HG02970 (cell line): ENCODE measurements around the gene UBE4A.

ENCODE experiments used
- ATAC-seq: cut with Tn5 transposase; IDR thresholded peaks from one replicate; pipeline ENCODE4 v1.9.1; 2021; ENCODE audit warnings: mild to moderate bottlenecking, moderate library complexity, moderate number of reproducible peaks; ENCODE audit not compliant: unreplicated experiment, low FRiP score

UBE4A gene, protein sequence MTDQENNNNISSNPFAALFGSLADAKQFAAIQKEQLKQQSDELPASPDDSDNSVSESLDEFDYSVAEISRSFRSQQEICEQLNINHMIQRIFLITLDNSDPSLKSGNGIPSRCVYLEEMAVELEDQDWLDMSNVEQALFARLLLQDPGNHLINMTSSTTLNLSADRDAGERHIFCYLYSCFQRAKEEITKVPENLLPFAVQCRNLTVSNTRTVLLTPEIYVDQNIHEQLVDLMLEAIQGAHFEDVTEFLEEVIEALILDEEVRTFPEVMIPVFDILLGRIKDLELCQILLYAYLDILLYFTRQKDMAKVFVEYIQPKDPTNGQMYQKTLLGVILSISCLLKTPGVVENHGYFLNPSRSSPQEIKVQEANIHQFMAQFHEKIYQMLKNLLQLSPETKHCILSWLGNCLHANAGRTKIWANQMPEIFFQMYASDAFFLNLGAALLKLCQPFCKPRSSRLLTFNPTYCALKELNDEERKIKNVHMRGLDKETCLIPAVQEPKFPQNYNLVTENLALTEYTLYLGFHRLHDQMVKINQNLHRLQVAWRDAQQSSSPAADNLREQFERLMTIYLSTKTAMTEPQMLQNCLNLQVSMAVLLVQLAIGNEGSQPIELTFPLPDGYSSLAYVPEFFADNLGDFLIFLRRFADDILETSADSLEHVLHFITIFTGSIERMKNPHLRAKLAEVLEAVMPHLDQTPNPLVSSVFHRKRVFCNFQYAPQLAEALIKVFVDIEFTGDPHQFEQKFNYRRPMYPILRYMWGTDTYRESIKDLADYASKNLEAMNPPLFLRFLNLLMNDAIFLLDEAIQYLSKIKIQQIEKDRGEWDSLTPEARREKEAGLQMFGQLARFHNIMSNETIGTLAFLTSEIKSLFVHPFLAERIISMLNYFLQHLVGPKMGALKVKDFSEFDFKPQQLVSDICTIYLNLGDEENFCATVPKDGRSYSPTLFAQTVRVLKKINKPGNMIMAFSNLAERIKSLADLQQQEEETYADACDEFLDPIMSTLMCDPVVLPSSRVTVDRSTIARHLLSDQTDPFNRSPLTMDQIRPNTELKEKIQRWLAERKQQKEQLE

DNA sequence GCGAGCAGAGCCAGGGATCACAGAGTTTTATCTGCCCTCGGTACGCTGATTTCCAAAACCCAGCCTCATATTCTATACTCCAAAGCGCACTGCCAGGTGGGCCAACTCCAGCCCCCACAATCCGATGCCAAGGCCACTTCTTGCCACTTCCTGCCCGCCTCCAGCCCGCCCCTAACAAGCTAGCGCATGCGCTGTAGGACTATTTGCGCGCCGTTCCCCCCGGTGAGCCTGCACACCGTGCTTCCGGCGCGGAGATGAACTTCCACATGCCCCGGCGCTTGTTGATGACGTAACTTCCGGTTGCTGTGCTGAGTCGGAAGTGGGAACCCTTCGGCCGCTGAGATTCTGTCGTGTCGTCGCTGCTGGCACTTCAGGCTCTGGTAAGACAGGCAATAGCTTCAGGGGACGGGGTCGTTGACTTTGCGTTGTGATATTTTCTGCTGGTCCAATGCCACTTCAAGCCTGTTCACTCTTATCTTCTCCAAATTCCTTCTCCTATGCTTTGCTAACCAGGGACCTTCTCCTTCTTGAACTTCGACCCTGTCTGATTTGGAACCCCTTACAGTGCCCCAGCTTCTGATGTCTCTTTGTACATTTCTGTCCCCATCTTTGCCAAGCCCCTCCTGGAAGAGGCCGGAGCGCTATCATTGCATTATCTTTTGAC is at the start of gene UBE4A:
Gene UBE4A, plus strand, starts transcription at position 306 of the 664 bp plus-strand sequence. CDS start 5,481 bp downstream, outside the sequence.
- ATAC-seq: peak; percentile 81

DNA sequence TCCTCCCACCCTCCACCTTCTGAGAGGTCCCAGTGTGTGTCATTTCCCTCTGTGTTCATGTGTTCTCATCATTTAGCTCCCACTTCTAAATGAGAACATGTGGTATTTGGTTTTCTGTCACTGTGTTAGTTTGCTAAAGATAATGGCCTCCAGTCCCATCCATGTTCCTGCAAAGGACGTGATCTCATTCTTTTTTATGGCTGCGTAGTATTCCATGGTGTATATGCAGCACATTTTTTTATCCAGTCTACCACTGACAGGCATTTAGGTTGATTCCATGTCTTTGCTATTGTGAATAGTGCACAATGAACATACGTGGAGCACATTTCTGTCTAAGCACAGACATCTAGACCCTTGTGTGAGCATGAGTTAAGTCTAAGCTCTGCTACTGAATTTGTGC is 49.1 kb upstream of the UBE4A start:
- ATAC-seq: no peak

DNA sequence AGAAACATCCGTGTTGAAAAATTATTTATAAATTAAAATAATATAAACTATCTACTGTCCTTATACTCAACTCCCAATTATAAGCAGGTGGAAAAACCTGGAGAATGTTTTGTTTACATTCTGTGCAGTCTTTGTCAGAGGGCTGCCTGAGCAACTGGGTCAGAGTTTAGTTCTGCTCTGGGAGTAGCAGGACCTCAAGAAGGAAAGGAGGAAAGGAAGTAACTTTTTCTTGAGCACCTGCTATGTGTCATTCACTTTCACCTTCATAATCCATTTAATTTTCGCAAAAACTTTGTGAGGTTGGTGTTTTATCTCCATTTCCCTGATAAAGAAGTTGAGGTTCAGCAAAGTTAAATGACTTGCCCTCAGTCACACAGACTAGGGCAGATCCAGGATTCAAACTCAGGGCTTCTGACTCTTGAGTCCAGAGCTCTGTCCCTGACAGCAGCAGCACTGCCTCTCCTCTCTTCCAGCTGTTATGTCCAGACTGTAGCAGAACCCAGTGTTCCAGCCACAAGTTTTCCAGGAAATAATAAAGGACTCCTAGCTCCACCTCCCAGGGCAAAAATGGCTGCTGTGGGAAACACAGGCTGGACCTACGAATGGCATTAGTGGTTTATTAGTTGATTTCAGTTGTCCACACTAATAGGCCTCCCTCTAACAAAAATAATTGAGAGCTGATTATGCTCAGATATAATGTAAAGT is 48.5 kb upstream of the UBE4A start:
- no peak for ATAC-seq

- ATAC-seq: no peak
Measured at GRCh38 chr11:118311518-118311917, 47.9 kb upstream of the UBE4A start.

DNA sequence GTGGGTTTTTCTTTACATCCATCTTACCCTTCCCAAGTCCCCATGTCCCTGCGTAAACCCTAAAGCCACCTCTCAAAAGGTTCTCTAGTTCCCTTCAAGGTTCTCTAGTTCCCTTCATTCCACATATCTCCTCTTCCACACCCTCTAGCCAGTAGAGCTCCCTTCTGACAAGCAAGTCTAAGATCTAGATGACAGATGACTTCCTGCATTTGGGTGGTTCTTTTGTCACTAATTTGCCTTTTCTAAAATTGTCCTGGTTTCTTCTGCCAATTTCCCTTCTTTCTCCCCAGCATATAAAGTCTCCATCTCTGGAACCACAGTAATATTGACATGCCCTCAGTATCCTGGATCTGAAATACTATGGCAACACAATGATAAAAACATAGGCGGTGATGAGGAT is 47.1 kb upstream of the UBE4A start:
- no peak for ATAC-seq

GRCh38 chr11:118313242-118313641 is 46.2 kb upstream of the UBE4A start:
- no peak for ATAC-seq

DNA sequence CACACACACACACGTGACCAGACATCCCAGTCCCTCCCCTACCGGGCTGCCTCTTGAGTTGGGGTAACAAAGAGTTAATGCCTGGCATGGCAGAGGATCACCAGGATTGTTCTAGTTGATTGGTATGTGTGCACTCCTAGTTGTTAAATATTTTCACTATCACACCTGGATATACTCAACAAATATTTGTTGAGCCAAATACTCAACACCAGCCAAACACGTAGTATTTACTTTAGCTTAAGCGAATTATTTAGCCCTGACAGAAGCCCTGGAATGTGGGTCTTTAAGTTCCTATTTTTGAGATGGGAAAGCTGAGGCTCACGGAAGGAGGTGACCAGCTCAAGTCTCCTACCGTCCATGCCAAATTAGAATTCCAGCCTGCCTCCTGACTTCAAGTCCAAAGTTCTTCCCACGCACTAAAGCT is 44.4 kb upstream of the UBE4A start:
- no peak for ATAC-seq

DNA sequence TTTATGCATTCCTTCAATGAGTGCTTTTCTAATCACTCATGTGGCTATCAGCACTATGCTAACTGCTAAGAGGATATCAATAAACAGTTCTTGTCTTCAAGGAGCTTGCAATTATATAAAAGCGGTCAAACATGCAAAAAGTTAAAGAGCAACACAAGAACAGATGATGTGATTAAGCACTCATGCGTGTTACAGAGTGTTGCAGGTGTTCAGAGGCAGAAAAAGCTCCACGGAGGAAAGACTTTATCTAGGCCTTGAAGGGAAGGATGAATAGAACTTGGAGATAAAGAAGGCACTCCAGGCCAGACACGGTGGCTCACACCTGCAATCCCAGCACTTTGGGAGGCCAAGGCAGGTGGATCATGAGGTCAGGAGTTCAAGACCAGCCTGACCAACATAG is 41.3 kb upstream of the UBE4A start:
- ATAC-seq: no peak

DNA sequence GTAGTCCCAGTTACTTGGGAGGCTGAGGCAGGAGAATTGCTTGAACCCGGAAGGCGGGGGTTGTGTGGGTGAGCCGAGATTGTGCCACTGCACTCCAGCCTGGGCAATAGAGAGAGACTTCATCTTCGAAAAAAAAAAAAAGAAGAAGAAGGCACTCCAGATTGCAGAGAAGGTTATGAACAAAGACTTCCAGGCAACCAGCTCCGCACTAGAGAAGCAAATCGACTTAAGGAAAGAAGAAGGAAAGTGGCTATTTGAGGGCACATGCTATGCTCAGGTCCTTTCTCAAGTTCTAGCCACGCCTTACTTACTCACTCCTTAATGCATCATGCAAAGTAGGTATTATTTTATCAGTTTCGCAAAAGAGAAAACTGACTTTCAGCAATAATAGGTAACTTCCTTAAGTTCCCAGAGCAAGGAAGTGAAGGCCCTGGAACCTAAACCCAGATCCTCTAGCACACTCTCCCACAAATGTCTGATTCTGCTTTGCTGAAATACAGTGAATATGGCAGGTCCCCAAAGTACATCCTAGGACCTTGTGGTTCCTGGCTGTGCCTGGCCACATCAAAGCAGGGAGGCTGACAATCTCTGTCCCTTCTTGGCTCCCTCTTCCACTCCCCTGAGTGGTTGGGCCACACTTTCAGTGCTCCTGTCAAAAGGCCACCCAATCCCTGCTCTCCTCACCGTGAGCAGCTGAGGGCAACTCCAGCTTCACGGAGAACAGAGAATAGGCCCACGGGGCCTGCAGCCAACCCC is 40.6 kb upstream of the UBE4A start:
- ATAC-seq: no peak

DNA sequence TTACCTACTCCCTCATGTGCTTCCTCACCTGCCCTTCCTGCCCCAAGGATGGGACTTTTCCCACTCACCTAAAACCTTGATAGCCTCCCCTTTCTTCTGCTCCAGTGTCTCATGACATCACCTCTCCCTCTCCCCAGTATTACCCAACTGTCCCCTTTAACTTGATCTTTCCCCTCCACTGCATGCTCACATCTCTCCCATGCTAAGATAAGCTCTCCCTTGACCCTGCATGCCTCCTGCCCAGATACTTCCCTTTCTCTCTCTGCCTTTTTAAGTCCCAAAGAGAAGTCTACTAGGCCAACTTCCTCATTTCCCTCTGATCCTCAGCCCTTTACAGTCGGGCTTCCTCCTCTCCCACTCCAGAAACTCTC is 40.1 kb upstream of the UBE4A start:
- ATAC-seq: no peak

- no peak for ATAC-seq
Measured at GRCh38 chr11:118320515-118320914, 38.9 kb upstream of the UBE4A start.

DNA sequence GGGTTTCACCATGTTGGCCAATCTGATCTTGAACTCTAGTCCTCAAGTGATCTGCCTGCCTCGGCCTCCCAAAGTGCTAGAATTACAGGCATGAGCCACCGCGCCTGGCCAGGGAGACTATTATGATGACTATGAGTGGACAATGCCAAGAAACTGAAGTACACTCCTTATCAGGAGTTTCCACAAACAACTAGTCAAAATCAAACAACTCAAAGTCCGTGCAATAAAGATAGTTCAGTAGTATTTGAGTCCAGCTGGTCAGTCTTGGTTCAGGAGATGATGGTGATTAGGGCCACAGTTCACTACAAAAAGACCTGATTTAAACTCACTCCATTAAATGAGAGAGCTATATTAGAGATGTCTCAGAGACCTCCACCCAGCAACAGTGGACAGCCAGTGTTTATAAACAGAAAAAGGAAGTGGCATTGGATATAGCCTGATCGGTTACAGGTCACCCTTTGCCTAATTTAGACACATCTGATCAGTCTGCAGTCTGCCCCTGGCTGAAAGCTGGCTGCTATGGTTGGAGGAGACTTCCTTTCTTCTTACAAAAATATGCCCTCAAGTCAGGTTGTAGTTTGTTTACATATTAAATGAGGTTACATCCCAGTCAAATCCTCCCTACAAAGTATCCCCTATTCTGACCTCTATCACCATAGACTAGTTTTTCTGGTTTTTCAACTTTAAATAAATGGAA is 37.9 kb upstream of the UBE4A start:
- no peak for ATAC-seq

DNA sequence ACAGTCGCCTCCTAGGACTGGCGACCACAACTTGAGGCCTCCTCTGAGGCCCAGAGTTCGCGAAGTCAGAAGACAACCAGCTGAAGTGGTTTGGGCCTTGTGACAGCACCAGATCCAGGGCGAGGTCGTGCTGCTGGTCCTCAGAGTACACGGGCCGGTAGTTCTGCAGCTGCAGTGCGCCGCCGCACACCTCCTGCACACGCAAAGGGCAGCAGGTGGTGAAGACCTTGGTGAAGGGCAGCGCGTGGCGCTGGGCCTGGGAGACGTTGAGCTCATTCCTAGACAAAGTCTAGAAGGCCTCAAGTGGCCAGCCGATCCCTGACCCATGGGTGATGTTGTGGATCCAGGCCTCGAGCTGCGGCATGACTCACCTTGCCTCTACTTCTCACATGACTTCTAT is 36.7 kb upstream of the UBE4A start:
- ATAC-seq: no peak

DNA sequence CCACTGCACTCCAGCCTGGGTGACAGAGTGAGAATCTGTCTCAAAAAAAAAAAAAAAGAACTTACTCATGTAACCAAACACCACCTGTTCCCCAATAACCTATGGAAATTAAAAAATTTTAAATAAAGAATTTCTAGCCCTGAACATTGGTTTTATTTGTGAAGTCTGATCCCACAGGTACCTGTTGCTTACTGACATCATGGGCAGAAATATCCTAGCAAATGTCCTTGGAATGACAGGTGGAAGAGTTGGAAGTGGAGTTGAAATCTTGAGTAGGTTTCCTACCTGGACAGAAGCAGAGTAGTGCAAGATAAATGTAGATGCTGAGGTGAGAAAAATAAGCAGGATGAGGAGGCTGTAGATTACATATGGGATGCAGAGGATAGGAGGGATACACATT is 34.1 kb upstream of the UBE4A start:
- no peak for ATAC-seq

DNA sequence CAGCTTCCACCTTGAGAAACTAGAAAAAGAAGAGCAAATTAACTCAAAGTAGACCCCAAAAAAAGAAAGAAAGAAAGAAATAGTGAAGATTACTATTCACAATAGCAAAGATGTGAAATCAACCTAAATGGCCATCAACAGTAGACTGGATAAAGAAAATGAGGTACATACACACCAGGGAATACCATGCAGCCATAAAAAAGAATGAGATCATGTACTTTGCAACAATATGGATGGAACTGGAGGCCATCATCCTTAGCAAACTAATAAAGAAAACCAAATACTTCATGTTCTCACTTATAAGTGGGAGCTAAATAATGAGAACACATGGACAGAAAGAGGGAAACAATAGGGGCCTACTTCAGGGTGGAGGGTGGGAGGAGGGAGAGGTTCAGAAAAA is 30.7 kb upstream of the UBE4A start:
- ATAC-seq: no peak

DNA sequence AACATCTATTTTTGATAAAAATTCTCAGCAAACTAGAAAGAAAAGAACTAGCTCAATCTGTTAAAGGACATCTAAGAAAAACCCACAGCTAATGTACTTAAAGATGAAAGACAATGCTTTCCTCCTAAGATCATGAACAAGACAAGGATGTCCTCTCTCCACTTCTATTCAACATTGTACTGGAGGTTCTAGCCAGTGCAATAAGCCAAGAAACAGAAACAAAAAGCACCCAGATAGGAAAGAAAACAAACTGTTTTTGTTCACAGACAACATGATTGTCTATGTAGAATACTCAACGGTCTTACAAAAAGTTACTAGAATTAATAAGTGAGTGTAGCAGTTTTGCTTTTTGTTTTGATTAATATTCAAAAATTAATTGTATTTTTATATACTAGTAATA is 24.7 kb upstream of the UBE4A start:
- no peak for ATAC-seq

- no peak for ATAC-seq
Measured at GRCh38 chr11:118338637-118339061, 20.8 kb upstream of the UBE4A start.

- ATAC-seq: no peak
Measured at GRCh38 chr11:118339281-118339961, 20.0 kb upstream of the UBE4A start.
